GM12865 (cell line): Measurements from ENCODE around the gene NUP153.
"Not testable (repeated sequence)": the region's sequence is repeated elsewhere in the genome, so short reads cannot be mapped to it uniquely, and the experiment has no call there.

Experiments used
- DNase-seq: peaks from one replicate; pipeline ENCODE4 v3.0.0; 2010; ENCODE audit warnings: low read depth
- H3K4me3 ChIP-seq: 2 replicates; pipeline ENCODE4 v1.5.1; 2011; ENCODE audit warnings: mild to moderate bottlenecking, low read depth, low read length, control low read depth
- CTCF ChIP-seq: IDR thresholded peaks from 2 replicates; pipeline ENCODE4 v1.5.1; 2011; ENCODE audit warnings: low read length, control low read depth, low read depth, inconsistent platforms; ENCODE audit not compliant: insufficient read depth; ENCODE audit errors: missing control alignments

NUP153 gene

GRCh38 chr6:17589406-17590096 is 117.2 kb downstream of the NUP153 start:
- no peak overlapping the region for H3K4me3 ChIP-seq
- peak; percentile 24 for DNase-seq
- TF ChIP-seq CTCF: no peak

GRCh38 chr6:17588011-17588410 is 118.7 kb downstream of the NUP153 start:
- H3K4me3 ChIP-seq: no peak overlapping the region
- no peak for DNase-seq
- TF ChIP-seq CTCF: no peak

- H3K4me3 ChIP-seq, DNase-seq: not testable (repeated sequence)
Observed at GRCh38 chr6:17586623-17587022, 120.1 kb downstream of the NUP153 start.

- peak; percentile 20 for TF ChIP-seq CTCF
- peak; percentile 19 for DNase-seq
- no peak overlapping the region for H3K4me3 ChIP-seq
Observed at GRCh38 chr6:17585766-17586490, 120.8 kb downstream of the NUP153 start.

GRCh38 chr6:17584241-17584803 is 122.4 kb downstream of the NUP153 start:
- H3K4me3 ChIP-seq: no peak overlapping the region
- DNase-seq: peak; percentile 46
- peak; percentile 25 for TF ChIP-seq CTCF

GRCh38 chr6:17583811-17584210 is 122.9 kb downstream of the NUP153 start:
- no peak overlapping the region for H3K4me3 ChIP-seq
- TF ChIP-seq CTCF: no peak
- no peak for DNase-seq

GRCh38 chr6:17581282-17581681 is 125.4 kb downstream of the NUP153 start:
- DNase-seq, H3K4me3 ChIP-seq: not testable (repeated sequence)

GRCh38 chr6:17580518-17581048 is 126.1 kb downstream of the NUP153 start:
- H3K4me3 ChIP-seq: no peak overlapping the region
- no peak for TF ChIP-seq CTCF
- no peak for DNase-seq
